ENCODE results near the gene FBXO24.

FBXO24 gene

DNA sequence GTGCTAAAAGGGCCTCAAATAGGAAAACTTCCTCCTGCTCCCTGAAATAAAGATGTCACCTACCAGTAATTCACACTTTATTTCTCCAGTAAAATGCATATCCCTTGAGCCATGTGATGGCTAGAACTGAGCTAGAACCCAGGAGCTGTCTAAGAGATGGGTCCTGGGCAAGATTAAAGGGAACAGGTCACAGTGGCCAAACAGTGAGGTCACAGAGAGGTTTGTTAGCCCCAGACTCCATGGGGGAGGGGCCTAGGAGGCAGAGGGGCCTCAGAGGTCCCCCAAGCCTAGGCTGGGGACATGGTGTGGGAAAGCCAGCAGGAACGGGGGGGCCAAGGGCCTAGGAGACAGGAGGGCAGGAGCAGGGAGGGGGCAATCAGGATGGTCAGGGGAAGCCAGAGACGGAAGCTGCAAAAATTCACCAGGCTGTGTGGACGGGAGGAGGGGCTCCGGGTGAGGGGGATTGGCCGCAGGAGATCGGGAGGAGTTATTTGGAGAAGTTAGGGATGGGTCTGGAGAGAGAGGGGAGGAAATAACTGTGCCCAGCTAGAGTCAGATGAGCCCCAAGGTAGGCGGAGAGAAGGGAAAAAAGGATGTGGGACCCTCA is 3.3 kb downstream of the FBXO24 start:
- Histone ChIP-seq H3K4me1 (ENCODE audit: control insufficient read depth in 1 of 2, insufficient read depth in 2 of 2, low read length in 2 of 2) (peaks cover 7 to 9% of the 10 kb centered on the region in 2 donors), H3K27me3 (ENCODE audit: control insufficient read depth in 1 of 2, insufficient read depth in 2 of 2, low read length in 2 of 2) (no peaks in the 10 kb centered on the region), H3K36me3 (ENCODE audit: control insufficient read depth in 1 of 2, insufficient read depth in 2 of 2, low read length in 2 of 2) (no peaks in the 10 kb centered on the region), H3K27ac (ENCODE audit: low read depth, low read length) (no peak overlapping the region), H3K4me3 (ENCODE audit: low read depth in 1 of 2, low read length in 2 of 2) (no peak overlapping the region), H3K9me3 (ENCODE audit: control insufficient read depth in 1 of 2, low read length in 2 of 2) (no peaks in the 10 kb centered on the region), H3K9ac (ENCODE audit: low read depth in 1 of 2, low read length in 2 of 2) (no peak overlapping the region)

DNA sequence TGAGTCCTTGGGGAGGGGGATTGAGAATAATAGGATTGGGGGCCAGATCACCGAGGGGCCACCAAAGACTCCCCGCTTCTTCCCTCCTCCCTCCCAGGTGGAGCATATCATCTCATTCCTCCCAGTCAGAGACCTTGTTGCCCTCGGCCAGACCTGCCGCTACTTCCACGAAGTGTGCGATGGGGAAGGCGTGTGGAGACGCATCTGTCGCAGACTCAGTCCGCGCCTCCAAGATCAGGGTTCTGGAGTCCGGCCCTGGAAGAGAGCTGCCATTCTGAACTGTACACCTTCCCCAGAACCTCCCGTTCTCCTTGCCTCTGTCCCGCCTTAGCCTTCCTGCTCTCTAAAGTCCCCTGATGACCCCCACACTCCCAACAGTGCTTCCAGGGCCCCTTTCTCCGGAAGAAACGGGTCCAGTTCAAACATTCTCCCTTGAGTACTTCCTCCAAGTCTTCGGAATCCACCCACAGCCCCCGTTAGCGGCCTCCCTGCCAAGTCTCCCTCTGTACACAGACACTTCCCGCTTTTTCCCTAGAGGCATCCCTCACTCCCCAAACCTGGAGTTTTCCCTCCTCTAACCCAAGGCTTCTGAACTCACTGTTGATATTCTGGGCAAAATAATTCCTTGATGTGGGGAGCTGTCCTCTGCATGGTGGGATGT is 4.1 kb downstream of the FBXO24 start:
- no peaks in the 10 kb centered on the region for H3K27me3 ChIP-seq (ENCODE audit: control insufficient read depth in 1 of 2, insufficient read depth in 2 of 2, low read length in 2 of 2)
- no peak overlapping the region for H3K9ac ChIP-seq (ENCODE audit: low read depth in 1 of 2, low read length in 2 of 2)
- H3K36me3 ChIP-seq (ENCODE audit: control insufficient read depth in 1 of 2, insufficient read depth in 2 of 2, low read length in 2 of 2), result no peaks in the 10 kb centered on the region
- H3K4me3 ChIP-seq (ENCODE audit: low read depth in 1 of 2, low read length in 2 of 2), result no peak overlapping the region
- H3K4me1 ChIP-seq (ENCODE audit: control insufficient read depth in 1 of 2, insufficient read depth in 2 of 2, low read length in 2 of 2), result peaks cover 0 to 2% of the 10 kb centered on the region in 2 donors
- H3K27ac ChIP-seq (ENCODE audit: low read depth, low read length), result no peak overlapping the region
- no peaks in the 10 kb centered on the region for H3K9me3 ChIP-seq (ENCODE audit: control insufficient read depth in 1 of 2, low read length in 2 of 2)

DNA sequence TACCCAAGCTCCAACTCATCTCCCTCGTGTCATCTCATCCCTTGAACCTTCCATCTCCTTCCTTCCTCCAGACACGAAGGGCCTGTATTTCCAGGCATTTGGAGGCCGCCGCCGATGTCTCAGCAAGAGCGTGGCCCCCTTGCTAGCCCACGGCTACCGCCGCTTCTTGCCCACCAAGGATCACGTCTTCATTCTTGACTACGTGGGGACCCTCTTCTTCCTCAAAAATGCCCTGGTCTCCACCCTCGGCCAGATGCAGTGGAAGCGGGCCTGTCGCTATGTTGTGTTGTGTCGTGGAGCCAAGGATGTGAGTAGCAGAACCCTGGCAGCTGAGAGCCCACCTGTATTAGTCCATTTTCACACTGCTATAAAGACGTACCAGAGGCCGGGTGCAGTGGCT is 5.5 kb downstream of the FBXO24 start:
- no peak overlapping the region for H3K9ac ChIP-seq (ENCODE audit: low read depth in 1 of 2, low read length in 2 of 2)
- no peaks in the 10 kb centered on the region for H3K36me3 ChIP-seq (ENCODE audit: control insufficient read depth in 1 of 2, insufficient read depth in 2 of 2, low read length in 2 of 2)
- H3K27ac ChIP-seq (ENCODE audit: low read depth, low read length), result no peak overlapping the region
- H3K9me3 ChIP-seq (ENCODE audit: control insufficient read depth in 1 of 2, low read length in 2 of 2), result no peaks in the 10 kb centered on the region
- no peaks in the 10 kb centered on the region for H3K4me1 ChIP-seq (ENCODE audit: control insufficient read depth in 1 of 2, insufficient read depth in 2 of 2, low read length in 2 of 2)
- no peak overlapping the region for H3K4me3 ChIP-seq (ENCODE audit: low read depth in 1 of 2, low read length in 2 of 2)
- H3K27me3 ChIP-seq (ENCODE audit: control insufficient read depth in 1 of 2, insufficient read depth in 2 of 2, low read length in 2 of 2), result no peaks in the 10 kb centered on the region

DNA sequence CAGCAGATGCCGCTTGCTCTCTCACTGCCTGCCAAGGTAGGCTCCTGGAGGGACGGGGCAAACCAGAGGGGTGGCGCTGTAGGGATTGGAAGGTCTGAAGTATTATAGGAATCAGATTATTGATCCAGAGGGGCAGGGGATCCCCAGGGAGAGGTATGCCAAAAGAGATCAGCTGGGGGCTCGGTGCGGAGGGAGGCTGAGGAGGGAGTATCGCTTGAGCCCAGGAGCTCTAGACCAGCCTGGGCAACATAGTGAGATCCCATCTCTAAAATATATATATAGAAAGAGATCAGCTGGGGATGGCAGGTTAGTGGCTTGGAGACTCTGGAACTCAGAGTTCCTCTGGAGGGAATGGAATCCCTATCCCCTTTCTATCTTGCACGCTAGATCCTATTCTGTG is 9.1 kb downstream of the FBXO24 start:
- Histone ChIP-seq H3K4me3 (ENCODE audit: low read depth in 1 of 2, low read length in 2 of 2) (no peak overlapping the region), H3K36me3 (ENCODE audit: control insufficient read depth in 1 of 2, insufficient read depth in 2 of 2, low read length in 2 of 2) (no peaks in the 10 kb centered on the region), H3K27ac (ENCODE audit: low read depth, low read length) (no peak overlapping the region), H3K4me1 (ENCODE audit: control insufficient read depth in 1 of 2, insufficient read depth in 2 of 2, low read length in 2 of 2) (no peaks in the 10 kb centered on the region), H3K9ac (ENCODE audit: low read depth in 1 of 2, low read length in 2 of 2) (no peak overlapping the region), H3K27me3 (ENCODE audit: control insufficient read depth in 1 of 2, insufficient read depth in 2 of 2, low read length in 2 of 2) (no peaks in the 10 kb centered on the region), H3K9me3 (ENCODE audit: control insufficient read depth in 1 of 2, low read length in 2 of 2) (no peaks in the 10 kb centered on the region)

DNA sequence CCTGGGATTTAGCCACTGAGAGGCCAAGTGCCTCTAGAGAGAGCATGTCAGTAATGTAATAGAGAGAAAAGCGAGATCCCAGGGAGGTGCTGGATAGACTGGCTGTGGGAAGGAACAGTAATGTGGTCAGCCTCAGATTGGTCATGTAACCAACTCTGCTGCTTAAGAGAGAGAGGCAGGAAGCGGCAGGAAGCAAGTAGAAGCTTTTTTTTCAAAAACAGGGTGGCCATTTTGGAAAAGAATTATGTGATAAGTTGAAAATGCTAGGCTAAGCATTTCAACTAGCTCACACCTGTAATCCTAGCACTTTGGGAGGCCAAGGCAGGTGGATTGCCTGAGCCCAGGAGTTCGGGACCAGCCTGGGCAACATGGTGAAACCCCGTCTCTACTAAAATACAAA is 12.3 kb downstream of the FBXO24 start:
- H3K27me3 ChIP-seq (ENCODE audit: control insufficient read depth in 1 of 2, insufficient read depth in 2 of 2, low read length in 2 of 2), result no peaks in the 10 kb centered on the region
- no peak overlapping the region for H3K9ac ChIP-seq (ENCODE audit: low read depth in 1 of 2, low read length in 2 of 2)
- no peaks in the 10 kb centered on the region for H3K36me3 ChIP-seq (ENCODE audit: control insufficient read depth in 1 of 2, insufficient read depth in 2 of 2, low read length in 2 of 2)
- no peak overlapping the region for H3K4me3 ChIP-seq (ENCODE audit: low read depth in 1 of 2, low read length in 2 of 2)
- no peak overlapping the region for H3K27ac ChIP-seq (ENCODE audit: low read depth, low read length)
- no peaks in the 10 kb centered on the region for H3K9me3 ChIP-seq (ENCODE audit: control insufficient read depth in 1 of 2, low read length in 2 of 2)
- no peaks in the 10 kb centered on the region for H3K4me1 ChIP-seq (ENCODE audit: control insufficient read depth in 1 of 2, insufficient read depth in 2 of 2, low read length in 2 of 2)

DNA sequence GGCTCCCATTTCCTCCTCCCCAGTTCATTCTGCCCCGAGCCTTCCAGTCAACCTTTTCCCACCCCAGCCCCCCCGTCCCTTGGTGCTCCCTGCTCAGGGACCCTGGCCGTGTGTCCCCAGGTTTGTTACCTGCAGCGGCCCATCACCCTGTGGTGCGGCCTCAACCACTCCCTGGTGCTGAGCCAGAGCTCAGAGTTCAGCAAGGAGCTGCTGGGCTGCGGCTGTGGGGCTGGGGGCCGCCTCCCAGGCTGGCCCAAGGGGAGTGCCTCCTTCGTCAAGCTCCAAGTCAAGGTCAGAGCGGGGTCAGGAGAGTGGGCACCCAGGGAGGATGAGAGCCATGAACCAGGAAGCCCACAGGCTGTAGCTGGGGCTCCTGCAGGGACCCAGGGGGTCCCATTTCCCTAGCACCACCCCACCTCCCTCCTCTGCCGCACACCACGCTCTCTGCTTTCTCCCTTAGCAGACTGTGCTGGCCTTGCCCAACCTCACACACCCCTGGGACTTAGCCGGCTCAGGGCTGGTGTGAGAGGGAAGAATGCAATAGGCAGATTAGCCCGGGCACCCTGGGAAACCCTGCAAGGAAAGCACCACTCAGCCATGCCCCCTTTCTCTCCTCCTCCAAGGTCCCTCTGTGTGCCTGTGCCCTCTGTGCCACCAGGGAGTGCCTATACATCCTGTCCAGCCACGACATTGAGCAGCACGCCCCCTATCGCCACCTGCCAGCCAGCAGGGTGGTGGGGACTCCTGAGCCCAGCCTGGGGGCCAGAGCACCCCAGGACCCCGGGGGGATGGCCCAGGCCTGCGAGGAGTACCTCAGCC is 14.0 kb downstream of the FBXO24 start:
- H3K27ac ChIP-seq (ENCODE audit: low read depth, low read length), result no peak overlapping the region

DNA sequence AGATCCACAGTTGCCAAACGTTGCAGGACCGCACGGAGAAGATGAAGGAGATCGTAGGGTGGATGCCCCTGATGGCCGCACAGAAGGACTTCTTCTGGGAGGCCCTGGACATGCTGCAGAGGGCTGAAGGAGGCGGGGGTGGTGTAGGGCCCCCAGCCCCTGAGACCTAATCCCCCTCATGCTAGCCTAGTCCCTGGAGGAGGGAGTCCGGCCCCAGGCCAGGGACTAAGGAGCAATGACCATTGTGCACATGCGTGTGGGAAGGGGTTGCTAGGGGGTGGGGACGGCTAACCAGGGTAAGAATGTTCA is 14.6 kb downstream of the FBXO24 start:
- no peak overlapping the region for H3K4me3 ChIP-seq (ENCODE audit: low read depth in 1 of 2, low read length in 2 of 2)

More for the DNA sequence above, 14.0 kb downstream of the FBXO24 start:
- Histone ChIP-seq H3K9me3 (ENCODE audit: control insufficient read depth in 1 of 2, low read length in 2 of 2) (no peaks in the 10 kb centered on the region), H3K36me3 (ENCODE audit: control insufficient read depth in 1 of 2, insufficient read depth in 2 of 2, low read length in 2 of 2) (no peaks in the 10 kb centered on the region), H3K4me1 (ENCODE audit: control insufficient read depth in 1 of 2, insufficient read depth in 2 of 2, low read length in 2 of 2) (peaks cover 8 to 10% of the 10 kb centered on the region in 2 donors), H3K4me3 (ENCODE audit: low read depth in 1 of 2, low read length in 2 of 2) (no peak overlapping the region), H3K27me3 (ENCODE audit: control insufficient read depth in 1 of 2, insufficient read depth in 2 of 2, low read length in 2 of 2) (peaks cover 0 to 5% of the 10 kb centered on the region in 2 donors), H3K9ac (ENCODE audit: low read depth in 1 of 2, low read length in 2 of 2) (no peak overlapping the region)

DNA sequence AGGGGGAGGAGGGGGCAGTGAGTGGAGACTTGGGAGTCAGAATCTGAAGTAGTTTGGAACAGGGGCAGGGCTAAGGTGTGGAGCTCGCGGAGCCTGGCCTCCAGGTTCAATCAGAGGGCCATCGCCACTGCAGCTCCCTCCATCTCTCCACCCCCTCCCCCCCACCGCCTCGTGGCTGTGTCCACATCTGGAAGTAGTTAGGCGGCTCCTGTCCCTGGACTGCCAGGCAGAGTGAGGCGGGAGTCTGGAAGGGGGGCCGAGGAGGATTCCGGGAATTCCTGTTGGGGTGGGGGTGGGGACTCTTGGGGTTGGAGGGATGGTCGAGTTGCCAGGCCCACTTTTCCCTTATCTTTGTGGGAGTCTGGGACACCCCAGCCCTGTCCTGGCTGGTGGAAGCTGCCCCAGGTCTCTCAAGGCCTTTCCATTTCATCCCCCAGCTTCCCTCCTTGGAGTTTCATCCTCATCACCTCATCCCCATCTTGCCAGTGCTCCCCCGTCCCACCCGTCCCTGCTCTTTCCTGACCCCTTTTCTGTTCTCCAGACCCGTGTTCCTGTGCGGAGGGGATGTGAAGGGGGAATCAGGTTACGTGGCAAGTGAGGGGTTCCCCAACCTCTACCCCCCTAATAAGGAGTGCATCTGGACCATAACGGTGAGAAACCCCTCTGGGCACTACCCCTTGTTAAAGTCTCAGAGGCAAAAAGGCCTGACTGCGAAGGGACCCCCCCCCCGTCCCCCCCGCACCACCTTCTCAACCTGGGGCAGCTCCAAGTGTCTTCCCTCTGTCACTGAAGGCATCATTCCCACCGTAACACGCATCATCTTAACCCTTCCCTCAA is 17.0 kb downstream of the FBXO24 start:
- H3K36me3 ChIP-seq (ENCODE audit: control insufficient read depth in 1 of 2, insufficient read depth in 2 of 2, low read length in 2 of 2), result no peaks in the 10 kb centered on the region
- H3K9me3 ChIP-seq (ENCODE audit: control insufficient read depth in 1 of 2, low read length in 2 of 2), result no peaks in the 10 kb centered on the region
- H3K27ac ChIP-seq (ENCODE audit: low read depth, low read length), result no peak overlapping the region
- H3K4me1 ChIP-seq (ENCODE audit: control insufficient read depth in 1 of 2, insufficient read depth in 2 of 2, low read length in 2 of 2), result peaks cover 12 to 14% of the 10 kb centered on the region in 2 donors
- peaks cover 0 to 16% of the 10 kb centered on the region in 2 donors for H3K27me3 ChIP-seq (ENCODE audit: control insufficient read depth in 1 of 2, insufficient read depth in 2 of 2, low read length in 2 of 2)
- peak overlapping the region in 1 of 2 donors; percentile 33 for H3K9ac ChIP-seq (ENCODE audit: low read depth in 1 of 2, low read length in 2 of 2)
- H3K4me3 ChIP-seq (ENCODE audit: low read depth in 1 of 2, low read length in 2 of 2), result peak overlapping the region; percentile 50 to 60

More for the DNA sequence above, 14.6 kb downstream of the FBXO24 start:
- H3K27ac ChIP-seq (ENCODE audit: low read depth, low read length), result no peak overlapping the region
- H3K9me3 ChIP-seq (ENCODE audit: control insufficient read depth in 1 of 2, low read length in 2 of 2), result no peaks in the 10 kb centered on the region
- no peak overlapping the region for H3K9ac ChIP-seq (ENCODE audit: low read depth in 1 of 2, low read length in 2 of 2)
- H3K36me3 ChIP-seq (ENCODE audit: control insufficient read depth in 1 of 2, insufficient read depth in 2 of 2, low read length in 2 of 2), result no peaks in the 10 kb centered on the region
- peaks cover 12 to 14% of the 10 kb centered on the region in 2 donors for H3K4me1 ChIP-seq (ENCODE audit: control insufficient read depth in 1 of 2, insufficient read depth in 2 of 2, low read length in 2 of 2)
- peaks cover 0 to 9% of the 10 kb centered on the region in 2 donors for H3K27me3 ChIP-seq (ENCODE audit: control insufficient read depth in 1 of 2, insufficient read depth in 2 of 2, low read length in 2 of 2)

DNA sequence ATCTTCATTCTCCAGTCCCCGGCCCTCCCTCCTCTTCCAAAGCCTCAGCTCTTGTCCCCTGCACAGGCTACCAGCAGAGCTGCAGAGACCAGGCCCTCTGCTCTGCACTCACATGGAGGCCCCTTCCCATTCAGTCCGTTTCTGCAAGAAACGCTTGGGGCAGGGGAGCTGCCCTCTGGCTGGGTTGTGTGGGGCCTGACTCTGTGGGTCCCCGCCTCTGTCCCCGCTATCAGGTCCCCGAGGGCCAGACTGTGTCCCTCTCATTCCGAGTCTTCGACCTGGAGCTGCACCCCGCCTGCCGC is 17.5 kb downstream of the FBXO24 start:
- peak overlapping the region; percentile 32 to 33 for H3K9ac ChIP-seq (ENCODE audit: low read depth in 1 of 2, low read length in 2 of 2)

More for the DNA sequence above, 17.5 kb downstream of the FBXO24 start:
- H3K27me3 ChIP-seq (ENCODE audit: control insufficient read depth in 1 of 2, insufficient read depth in 2 of 2, low read length in 2 of 2), result peaks cover 0 to 16% of the 10 kb centered on the region in 2 donors
- peak overlapping the region; percentile 50 for H3K27ac ChIP-seq (ENCODE audit: low read depth, low read length)
- peaks cover 12 to 14% of the 10 kb centered on the region in 2 donors for H3K4me1 ChIP-seq (ENCODE audit: control insufficient read depth in 1 of 2, insufficient read depth in 2 of 2, low read length in 2 of 2)
- H3K36me3 ChIP-seq (ENCODE audit: control insufficient read depth in 1 of 2, insufficient read depth in 2 of 2, low read length in 2 of 2), result no peaks in the 10 kb centered on the region
- peak overlapping the region; percentile 50 to 60 for H3K4me3 ChIP-seq (ENCODE audit: low read depth in 1 of 2, low read length in 2 of 2)
- H3K9me3 ChIP-seq (ENCODE audit: control insufficient read depth in 1 of 2, low read length in 2 of 2), result no peaks in the 10 kb centered on the region
